ENCODE data around the gene MAPK11.
A peak's percentile ranks its signal among the peaks of the same experiment; 100 is the strongest.

The MAPK11 gene

DNA sequence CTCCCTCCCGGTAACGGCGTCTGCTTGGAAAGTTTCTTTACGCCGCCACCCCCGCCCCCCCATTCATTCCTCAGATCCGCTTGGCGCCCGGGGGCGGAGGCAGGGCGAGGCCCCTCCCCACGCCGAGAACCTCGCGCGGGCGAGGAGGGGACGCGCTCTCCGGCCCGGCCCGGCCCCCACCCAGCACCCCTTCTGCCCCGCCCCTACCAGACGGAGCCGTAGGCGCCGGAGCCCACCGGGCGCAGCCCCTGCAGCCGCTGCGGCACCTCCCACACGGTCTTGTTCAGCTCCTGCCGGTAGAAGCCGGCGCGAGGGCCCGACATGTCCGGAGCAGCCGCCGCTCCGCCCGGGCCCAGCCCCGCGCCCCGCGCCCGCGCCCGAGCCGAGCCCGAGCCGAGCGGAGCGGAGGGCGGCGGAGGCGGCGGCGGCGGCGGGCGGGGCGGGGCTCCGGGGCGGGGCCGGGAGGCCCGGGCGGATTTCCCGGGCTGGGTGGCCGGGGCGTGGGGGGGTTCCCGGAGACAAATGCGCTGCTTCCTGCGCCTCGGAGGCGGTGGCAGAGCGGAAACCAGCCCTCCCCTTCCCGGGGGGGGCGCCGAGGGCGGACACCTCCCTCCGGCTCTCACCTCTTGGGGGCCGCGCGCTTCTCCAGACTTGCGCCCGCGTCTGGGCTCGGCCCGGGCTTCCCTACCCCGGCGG is at the start of gene MAPK11:
Gene MAPK11 (minus strand): TSS at position 411 of the 696 bp plus-strand sequence. CDS start 88 bp downstream, at position 323.
- peak; percentile 77 for DNase-seq

DNA sequence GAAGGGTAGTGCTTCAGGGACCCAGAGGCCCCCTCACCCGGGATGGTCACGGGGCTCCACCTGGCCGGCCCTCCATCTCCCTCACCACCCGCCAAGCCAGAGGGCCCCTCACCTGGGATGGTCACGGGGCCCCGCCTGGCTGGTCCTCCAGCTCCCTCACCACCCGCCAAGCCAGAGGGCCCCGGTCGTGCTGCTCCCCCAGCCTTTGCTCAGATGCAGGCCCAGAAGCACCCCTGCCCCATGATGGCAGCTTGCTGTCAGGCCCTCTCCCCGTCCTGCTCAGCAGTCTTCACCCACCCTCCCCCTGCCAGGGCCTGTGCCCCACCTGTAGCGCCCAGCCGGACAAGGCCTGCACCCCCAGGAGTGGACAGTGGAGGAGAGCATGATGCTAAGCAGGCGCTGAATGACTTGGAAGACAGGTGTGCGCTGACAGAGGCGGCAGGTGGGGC is 49.3 kb upstream of the MAPK11 start:
- DNase-seq = no peak

DNA sequence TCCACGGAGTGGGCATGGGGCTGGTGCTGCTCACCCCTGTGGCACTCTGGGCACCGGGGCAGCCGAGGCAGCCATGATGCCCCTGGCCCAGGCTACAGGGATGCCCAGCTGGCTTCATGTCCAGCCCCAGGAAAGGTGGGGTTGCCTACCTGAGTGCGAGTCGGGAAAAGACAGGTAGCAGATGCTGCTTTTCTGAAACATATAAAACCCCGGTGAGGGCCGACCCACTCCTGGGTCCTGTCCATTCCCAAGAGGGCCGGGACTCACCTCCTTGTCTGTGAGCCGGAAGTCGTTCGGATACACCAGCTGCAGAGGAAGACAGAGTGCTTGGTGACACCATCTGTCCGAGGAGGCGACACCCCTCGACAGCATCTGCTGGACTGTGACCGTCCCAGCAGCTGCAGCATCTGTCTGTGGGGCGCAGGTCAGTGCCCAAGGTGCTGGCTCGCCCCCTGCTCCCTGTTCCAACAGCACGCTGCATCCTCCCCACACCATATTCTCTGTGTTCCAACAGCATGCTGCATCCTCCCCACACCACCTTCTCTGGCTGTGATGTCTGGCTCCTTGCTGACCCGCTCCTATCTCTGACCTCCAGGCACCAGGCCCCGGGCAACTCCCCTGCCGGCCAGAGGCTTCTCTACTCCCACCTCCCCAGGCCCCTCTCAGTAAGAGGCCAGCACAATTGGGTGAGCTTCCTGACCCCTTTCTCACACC is 48.7 kb upstream of the MAPK11 start:
- DNase-seq = no peak

DNA sequence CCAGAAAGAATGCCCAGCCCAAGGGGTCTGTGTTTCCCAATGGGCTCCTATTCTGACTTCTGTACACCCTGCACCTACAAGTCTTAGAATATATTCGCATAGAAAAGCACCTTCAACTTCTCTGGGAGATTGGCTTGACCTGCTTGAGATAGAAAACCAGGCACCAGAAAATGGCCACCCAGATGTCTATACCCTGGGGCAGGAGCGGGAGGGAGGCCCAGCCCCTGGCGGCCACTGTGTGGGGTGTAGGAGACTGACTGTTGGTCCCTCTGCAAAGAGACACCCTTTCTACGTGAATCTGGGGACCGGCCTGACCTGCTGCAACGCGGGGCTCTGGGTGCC is 48.1 kb upstream of the MAPK11 start:
- DNase-seq = no peak

DNA sequence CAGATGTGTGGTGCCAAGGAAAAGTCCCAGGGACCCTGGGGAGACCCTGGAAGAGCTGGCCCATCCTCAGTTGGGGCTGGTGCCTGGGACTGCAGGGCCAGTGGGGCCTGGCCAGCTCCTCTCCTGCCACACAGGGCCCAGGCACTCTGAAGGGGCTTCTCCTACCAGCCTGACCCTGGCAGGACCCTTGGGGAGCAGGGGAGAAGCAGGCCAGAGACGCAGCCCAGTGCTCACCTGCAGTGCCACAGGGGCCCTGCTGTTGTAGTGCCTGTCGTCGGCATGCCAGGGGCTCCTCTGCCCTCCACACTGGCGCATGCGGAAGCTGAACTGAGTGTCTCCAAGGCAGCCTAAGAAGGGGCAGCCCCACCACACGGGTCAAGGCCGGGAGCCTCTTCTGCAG is 47.5 kb upstream of the MAPK11 start:
- DNase-seq = no peak

DNA sequence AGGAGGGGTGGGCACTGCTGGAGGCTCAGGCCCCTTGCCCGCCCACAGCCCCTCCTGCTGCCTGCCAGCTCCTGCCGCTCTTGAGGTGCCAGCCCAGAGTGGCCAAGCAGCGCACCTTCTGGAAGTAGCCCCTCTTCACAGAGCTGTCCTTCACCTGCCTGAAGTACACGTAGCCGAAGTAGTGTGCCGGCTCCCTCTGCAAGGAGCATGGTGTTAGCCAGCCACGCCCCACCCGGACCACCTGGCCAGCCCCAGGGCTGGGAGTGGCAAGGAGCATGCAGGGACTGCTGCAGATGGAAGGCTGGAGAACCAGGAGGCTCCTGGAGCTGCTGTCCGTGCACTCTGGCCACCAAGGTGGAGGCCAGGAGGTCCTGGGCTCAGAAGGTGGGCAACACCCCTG is 47.0 kb upstream of the MAPK11 start:
- no peak for DNase-seq

DNA sequence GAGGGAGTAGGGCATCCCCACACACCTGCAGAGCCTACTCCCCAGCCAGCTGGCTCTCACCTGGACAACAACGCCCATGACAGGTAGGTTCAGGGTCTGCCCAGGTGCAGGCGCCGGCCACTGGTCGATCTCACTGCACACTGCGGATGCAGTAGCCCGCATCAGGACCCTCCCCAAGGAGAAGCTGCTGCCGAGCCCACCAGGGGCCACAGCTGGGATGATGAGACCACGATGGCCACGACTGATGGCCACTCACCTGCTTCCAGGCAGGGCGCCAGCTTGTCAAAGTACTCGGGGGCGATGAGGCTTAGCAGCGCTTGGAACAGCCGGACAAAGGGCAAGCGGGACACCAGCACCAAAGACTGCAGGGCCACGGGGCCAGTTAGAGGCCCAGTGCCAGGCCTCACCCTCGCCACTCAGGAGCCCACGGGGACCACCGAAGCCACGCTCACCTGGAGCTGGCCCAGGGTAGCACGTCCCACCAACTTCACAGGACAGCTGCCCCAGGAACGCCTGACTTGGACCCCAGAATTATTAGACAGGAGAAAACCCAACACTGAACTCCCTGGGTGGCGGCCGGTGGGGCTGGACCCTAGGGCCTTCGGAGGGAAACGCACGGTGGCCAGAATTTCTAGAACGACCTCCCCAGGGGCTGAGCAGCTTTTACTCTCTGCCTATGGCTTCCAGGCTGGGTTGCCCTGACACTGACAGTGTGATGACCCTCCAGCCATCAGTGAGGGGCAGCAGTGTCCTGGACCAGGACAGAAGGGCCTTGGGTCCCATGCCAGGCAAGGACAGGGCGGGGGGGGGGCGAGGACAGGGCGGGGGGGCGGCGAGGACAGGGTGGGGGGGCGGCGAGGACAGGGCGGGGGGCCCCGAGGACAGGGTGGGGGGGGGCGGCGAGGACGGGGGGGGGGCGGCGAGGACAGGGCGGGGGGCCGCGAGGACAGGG is 46.2 kb upstream of the MAPK11 start:
- DNase-seq = no peak

DNA sequence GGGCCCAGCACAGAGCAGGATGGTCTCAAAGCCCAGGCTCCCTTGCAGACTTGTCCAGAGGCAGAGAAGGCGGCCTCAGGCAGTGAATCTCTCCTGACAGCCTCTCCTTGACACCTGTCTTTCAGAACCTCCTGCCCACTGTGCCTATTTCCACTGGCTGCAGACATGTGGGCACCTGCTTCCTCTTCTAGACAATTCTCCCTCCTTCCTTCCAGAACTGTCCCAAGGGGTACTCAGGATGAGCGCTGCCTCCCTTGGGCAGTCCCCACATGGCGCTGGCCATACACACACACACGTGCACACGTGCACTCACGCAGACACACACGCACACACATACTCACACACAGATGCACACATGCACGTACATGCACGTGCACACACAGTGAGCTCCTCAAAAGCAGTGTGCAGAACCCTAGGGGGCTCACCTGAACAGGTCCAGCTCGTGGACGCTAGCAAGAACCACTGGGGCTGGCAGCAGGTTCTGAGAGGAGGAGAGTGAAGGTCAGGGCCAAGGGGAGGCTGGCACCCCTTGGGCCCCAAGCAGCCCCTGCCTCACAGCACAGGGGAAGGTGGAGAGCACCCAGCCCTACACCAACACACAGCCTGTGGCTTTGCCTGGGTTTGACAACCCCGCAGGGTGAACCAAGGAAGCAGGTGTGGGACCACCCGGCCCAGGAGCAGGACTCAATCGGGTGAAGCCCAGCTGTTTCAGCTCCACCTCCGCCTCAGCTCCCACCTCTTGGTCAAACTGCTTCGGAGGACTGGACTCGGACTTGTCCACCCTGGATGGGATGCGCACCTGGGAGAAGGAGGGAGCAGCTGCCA is 45.3 kb upstream of the MAPK11 start:
- no peak for DNase-seq

DNA sequence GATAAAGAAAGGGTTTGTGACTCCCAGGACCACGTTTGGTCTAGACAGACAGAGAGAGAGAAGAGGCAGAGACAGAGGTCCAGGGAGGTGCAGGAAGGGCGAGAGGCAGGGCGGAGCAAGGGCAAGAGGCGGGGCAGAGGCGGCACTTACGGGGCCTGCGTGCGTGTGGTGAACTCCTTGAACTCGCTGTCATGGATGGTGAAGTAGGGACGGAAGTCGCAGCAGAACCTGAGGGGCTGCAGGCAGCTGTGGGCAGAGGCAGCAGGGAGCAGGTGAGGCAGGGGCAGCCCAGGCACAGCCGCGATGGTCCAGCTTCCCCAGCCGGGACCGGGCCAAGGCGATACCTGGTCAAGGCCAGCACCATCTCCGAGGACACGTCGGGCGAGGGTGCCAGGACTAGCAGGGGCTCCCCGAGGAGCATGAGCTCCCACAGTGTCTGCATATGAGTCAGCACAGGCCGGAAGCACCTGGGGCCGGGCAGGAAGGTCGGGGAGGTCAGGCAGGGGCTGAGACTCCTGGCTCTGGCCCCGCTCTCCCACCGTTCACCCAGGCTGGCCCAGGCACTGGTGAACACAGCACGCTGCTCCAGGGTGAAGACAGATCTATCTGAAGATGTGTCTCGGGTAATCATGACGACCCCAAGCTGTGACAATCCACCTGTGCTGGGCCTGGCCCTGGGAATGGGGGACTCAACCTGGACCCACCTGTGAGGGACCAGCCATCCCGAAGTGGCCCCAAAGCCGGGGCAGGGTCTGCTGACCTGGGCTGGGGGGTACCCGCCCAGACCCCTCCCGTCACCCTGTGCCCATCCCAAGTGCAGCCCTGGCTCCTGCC is 44.5 kb upstream of the MAPK11 start:
- peak; percentile 80 for DNase-seq

DNA sequence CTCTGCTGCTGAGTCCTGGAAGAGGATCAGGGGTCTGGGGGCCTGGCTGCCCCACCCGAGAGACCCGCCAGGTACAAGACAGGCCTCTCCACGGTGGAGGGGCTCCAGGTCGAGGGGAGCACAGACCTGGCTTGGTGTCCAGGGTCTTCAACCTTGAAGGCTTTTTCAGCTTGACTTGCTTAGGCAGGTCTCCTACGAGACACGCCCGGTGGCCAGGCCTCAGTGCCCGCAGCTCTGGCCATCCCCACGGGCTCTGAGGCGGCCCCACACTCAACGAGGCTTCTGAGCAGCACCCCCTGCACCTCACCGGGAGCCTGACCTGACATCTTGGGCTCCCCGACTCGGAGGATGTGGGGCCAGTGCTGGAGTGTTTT is 43.9 kb upstream of the MAPK11 start:
- DNase-seq = no peak

DNA sequence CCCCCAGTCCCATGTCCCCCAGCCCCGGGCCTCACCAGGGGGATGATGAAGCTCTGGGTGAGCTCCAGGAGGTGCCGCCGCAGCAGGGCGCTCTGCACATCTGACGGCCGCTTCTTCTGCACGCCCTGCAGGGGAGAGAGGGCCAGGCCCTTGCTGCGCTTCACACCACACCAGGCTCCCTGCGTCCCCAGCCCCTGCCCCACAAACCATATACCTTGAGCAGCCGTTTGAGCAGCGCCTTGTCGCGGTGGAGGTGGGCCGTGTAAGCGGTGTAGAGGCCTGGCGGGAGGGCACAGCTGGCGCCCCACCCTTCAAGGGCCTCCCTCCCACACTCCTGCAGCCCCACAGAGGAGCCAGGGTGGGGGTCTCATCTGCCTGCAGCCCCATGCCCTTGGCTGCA is 43.4 kb upstream of the MAPK11 start:
- DNase-seq = no peak

DNA sequence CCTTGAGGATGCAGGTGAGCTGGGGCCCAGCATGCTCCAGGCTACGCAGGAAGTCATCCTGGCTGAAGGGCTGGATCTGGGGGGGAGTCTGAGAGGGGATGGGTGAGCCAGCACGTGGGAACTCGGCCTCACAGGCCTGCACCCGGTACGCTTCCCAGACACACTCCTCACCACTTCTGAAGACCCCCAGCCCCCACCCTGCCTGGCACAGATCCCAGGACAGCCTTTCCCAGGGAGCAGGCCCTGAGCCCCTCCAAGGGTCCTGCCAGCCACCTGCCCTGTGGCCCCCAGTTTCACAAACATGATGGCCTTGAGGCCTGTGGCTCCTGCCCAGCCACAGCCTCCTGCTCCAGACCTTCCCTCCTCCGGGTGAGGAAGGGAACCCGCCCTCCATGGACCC is 42.8 kb upstream of the MAPK11 start:
- no peak for DNase-seq

DNA sequence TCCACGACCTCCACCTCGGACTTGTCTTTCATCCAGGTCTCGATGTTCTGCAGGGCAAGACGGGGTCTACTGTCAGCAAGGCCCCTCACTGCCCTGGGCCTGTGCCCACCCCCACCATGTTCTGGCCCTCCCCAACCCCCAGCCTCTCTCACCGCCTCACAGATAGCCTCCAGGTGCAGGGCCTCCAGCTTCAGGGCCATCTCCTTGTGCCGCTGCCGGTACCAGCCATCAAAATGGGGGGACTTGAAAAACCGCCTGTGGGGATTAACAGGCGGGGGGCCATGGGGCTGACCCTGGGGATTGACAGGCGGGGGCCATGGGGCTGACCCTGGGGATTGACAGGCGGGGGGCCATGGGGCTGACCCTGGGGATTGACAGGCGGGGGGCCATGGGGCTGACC is 42.2 kb upstream of the MAPK11 start:
- DNase-seq = no peak

DNA sequence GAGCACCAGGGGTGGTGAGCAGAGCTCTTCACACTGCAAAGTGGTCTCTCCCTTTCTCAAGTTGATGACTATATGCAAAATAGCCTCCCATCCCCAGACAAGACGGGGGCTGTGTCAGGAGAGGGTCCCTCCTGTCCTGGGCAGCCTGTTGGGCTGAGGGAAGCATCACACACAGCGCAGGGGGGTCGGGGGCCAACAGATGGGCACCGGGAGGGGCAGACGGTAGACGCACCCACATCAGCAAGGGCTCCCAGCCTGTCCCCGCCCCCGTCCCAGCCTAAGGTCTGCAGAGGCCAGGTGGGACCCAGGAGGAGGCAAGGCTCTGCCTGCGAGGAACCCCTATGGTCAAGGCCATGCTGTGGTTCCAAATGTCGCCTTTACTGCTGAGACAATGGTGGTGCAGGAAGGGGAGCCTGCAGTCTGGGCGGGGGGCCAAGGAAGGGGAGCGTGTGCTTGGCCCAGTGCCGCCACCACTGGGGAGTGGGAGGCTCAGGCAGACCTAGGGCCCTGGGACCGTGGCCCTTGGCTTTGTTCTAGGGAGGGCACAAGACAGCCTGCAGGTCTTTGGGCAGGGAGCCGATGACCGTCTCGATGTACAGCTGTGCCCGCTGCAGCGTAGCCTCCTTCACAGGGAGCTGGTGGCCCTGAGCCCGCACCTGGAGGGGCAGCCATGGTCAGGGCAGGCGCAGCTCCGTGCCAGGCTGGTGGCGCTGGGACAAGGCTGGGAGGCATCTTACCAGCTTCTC is 41.6 kb upstream of the MAPK11 start:
- DNase-seq = no peak

DNA sequence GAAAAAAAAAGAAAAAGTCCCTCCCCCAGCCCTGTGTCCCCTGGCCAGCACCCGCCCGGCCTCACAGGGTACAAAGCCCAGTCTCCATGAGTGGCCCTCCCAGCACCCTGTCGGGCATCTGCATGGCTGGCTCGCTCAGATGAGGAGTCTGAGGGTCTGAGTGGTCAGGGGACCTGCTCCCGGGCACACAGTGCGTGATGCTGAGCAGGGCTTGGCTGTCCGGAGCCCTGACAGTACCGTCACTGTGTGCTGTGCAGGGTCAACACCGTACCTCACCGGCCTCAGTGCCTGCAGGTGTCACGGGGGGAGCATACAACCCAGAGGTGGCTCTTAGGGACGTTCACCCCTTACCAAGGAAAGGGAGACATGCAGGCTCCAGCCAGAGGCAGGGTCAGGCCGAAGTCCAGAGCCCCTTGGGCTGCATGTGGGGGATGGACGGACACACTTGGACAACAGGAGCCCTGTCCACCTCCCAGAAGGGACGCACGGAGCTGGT is 40.8 kb upstream of the MAPK11 start:
- DNase-seq = no peak

DNA sequence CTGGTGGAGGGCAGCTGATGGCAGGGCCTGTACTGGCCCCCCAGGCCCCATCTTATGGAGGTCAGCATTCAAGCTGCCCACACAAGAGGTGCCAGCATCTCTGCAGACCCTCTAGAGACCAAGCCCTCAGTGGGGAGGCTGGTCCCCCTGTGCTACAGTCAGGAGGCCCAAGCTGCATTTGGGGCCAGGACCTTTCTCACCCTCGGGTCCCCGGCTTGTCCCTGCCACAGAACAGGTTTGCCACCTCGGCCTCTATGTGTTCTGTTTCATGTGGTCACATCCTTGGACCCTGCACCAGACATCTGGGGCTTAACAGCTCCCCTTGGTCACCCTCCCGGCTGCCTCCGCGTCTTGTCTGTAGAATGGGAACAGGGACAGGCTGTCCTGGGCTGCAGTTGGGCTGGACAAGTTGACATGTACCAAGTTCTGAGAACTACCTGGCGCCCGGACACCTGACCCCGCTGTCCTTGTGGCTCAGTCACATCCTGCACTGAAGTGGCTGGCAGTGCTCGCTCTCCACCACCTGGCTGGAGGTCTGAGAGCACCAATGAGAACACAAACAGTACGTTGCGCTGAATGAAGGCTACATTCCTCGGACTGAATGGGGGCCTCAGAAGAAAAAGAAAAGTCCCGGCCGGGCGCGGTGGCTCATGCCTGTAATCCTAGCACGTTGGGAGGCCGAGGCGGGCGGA is 40.0 kb upstream of the MAPK11 start:
- DNase-seq = no peak

DNA sequence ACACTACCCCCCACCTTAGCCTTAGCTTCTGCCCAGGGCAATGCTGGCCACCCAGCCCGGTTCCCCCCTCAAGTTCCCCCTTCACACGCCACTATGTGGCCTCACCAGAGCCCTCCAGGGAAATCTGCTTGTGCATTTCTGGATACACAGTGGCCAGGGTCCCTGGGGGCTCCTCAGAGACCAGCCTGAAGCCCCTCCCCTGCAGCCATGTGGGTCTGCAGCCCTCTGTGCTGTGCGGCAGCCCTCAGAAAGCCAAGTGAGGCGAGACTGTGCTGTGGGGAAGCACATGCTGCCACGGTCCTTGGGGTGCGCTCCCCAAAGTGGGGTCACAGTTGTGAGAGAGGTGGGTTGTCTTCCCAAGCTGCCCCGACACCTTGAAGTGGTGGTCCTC is 39.4 kb upstream of the MAPK11 start:
- DNase-seq = no peak

DNA sequence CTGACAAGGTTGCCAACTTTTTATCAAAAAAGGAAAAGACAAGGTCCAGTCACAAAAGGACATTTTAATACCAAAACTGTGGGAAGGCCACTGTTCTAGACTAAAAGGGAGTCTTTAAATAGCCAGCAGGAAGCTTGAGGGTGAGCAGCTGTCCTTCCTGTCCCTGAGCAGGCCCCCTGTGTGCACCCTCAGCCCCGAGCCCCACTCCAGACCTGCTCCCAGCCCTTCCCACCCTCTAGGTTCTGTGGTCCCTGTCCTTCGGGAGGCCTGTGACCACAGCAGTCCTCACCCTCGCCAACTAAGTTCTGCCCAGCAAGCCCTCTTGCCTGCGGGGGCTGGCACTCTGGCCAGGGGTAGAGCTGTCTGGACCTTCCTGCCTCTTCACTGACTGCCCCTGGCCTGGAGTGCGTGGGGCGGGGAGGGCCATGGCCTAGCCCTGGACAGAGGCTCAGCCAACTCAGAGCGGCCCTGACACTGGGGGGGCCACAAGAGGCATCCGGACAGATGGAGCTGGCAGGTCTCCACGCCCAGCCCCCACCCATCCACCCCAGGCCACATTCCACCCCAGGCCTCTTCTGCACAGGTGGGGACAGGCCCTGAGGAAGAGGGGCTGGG is 38.9 kb upstream of the MAPK11 start:
- DNase-seq = no peak

DNA sequence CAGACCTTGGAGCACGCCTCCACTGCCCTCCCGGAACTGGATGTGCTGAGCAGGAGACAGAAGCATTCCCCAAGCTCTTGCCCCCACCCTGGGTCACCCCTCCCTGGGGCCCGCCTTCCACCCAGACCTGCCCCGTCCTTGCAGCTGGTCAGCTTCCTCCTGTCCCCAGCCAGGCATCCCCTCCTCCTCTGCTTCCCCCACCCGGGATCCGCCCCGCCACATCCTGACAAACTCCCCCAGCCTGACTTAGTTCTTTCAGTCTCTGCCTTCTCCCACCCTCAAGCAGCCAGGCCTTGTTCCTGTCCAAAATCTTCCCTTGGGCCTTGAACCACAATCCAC is 38.4 kb upstream of the MAPK11 start:
- no peak for DNase-seq
